Duodenal mucosa (tissue), 2 donors: Measurements from ENCODE around the gene DPAGT1.
"Not testable (repeated sequence)": the region's sequence is repeated elsewhere in the genome, so short reads cannot be mapped to it uniquely, and the experiment has no call there.

ENCODE experiments used
- H3K27ac ChIP-seq: one replicate; pipeline ENCODE4 v1.7.0; 2013; ENCODE audit warnings: low read depth, low read length
- H3K27me3 ChIP-seq, 2 donors: one replicate each; pipeline ENCODE4 v1.7.0; 2013; ENCODE audit warnings: low read length in 2 of 2, control low read depth in 1 of 2; ENCODE audit not compliant: insufficient read depth in 2 of 2, control insufficient read depth in 1 of 2
- H3K36me3 ChIP-seq, 2 donors: one replicate each; pipeline ENCODE4 v1.7.0; 2013; ENCODE audit warnings: low read length in 2 of 2, control low read depth in 1 of 2; ENCODE audit not compliant: insufficient read depth in 2 of 2, control insufficient read depth in 1 of 2
- H3K4me1 ChIP-seq, 2 donors: one replicate each; pipeline ENCODE4 v1.7.0; 2013; ENCODE audit warnings: low read length in 2 of 2, control low read depth in 1 of 2; ENCODE audit not compliant: insufficient read depth in 2 of 2, control insufficient read depth in 1 of 2
- H3K4me3 ChIP-seq, 2 donors: one replicate each; pipeline ENCODE4 v1.7.0; 2013; ENCODE audit warnings: low read length in 2 of 2, low read depth in 1 of 2
- H3K9ac ChIP-seq, 2 donors: one replicate each; pipeline ENCODE4 v1.7.0; 2013; ENCODE audit warnings: low read length in 2 of 2, low read depth in 1 of 2
- H3K9me3 ChIP-seq, 2 donors: one replicate each; pipeline ENCODE4 v1.7.0; 2013; ENCODE audit warnings: low read length in 2 of 2, control low read depth in 1 of 2; ENCODE audit not compliant: control insufficient read depth in 1 of 2

DPAGT1 gene

GRCh38 chr11:119061256-119061655 lies 40.4 kb downstream of the DPAGT1 start:
- H3K27me3 ChIP-seq = no peaks in the 10 kb centered on the region
- H3K36me3 ChIP-seq = no peaks in the 10 kb centered on the region
- H3K4me1 ChIP-seq = peaks cover 6 to 10% of the 10 kb centered on the region in 2 donors
- no peak overlapping the region for H3K27ac ChIP-seq
- no peak overlapping the region for H3K9ac ChIP-seq
- H3K9me3 ChIP-seq = no peaks in the 10 kb centered on the region
- H3K4me3 ChIP-seq = no peak overlapping the region

DNA sequence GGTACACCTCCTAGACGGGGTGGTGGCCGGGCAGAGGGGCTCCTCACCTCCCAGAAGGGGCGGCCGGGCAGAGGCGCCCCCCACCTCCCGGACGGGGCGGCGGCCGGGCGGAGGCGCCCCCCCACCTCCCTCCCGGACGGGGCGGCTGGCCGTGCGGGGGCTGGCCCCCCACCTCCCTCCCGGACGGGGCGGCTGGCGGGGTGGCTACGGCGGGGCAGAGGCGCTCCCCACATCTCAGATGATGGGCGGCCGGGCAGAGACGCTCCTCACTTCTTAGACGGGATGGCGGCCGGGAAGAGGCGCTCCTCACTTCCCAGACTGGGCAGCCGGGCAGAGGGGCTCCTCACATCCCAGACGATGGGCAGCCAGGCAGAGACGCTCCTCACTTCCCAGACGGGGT lies 42.5 kb downstream of the DPAGT1 start:
- H3K9ac ChIP-seq, H3K4me3 ChIP-seq, H3K9me3 ChIP-seq, H3K27me3 ChIP-seq, H3K27ac ChIP-seq: not testable (repeated sequence)
- peaks cover 19 to 22% of the 10 kb centered on the region in 2 donors for H3K4me1 ChIP-seq
- peaks cover 12 to 13% of the 10 kb centered on the region in 2 donors for H3K36me3 ChIP-seq

DNA sequence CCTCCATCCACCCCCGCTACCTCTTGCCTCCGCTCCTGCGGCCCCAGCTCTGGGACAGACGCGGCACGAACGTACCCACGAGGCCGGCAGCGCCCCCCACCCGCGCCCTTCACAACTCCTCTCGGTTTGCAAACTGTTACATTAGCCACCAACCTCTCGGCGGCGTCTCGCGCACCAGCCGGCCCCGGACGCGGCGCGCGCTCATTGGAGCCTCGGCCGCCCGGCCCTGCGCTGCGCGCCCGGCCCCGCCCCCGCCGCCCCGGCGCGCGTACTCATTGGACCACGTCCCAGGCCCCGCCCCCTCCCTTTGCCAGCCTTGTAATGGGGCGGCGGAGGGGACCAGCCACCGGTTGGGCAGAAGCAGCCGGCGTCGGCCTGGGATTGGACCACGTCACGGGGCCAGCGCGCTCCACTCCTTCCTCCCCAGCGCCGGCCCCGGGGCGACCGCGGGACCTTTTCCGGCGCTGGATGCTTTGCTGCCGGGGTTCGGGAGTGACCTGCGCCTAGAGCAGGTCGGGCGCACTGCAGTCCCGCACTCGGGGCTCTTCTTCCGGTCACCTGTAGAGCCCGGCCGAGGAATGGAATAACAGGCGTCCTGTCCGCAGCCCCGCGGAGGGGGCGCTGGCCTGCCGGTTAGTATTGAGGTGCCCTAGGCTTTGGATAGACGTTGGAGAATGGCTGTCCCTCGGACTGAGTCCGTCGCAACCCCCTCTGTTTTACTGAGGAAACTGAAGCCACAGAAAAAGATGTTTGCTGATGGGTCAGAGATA lies 44.5 kb downstream of the DPAGT1 start, which contains the start of gene HYOU1:
Gene HYOU1, minus strand, starts transcription at position 206 of the 770 bp plus-strand sequence. CDS start 1,045 bp downstream, outside the sequence.
- peaks cover 30 to 33% of the 10 kb centered on the region in 2 donors for H3K36me3 ChIP-seq
- peak within 1 kb of the TSS; percentile 73 for H3K27ac ChIP-seq
- H3K9me3 ChIP-seq = no peaks in the 10 kb centered on the region
- no peaks in the 10 kb centered on the region for H3K27me3 ChIP-seq
- peak within 1 kb of the TSS; percentile 71 to 75 for H3K9ac ChIP-seq
- H3K4me1 ChIP-seq = peaks cover 19 to 22% of the 10 kb centered on the region in 2 donors
- peak within 1 kb of the TSS; percentile 84 to 94 for H3K4me3 ChIP-seq

- H3K27ac ChIP-seq = peak overlapping the region; percentile 73
- peaks cover 19 to 22% of the 10 kb centered on the region in 2 donors for H3K4me1 ChIP-seq
- peak overlapping the region; percentile 75 to 84 for H3K4me3 ChIP-seq
- H3K27me3 ChIP-seq = no peaks in the 10 kb centered on the region
- peak overlapping the region; percentile 67 to 75 for H3K9ac ChIP-seq
- H3K36me3 ChIP-seq = peaks cover 37 to 40% of the 10 kb centered on the region in 2 donors
- H3K9me3 ChIP-seq = no peaks in the 10 kb centered on the region
Measured at GRCh38 chr11:119056421-119056999, 45.1 kb downstream of the DPAGT1 start.

DNA sequence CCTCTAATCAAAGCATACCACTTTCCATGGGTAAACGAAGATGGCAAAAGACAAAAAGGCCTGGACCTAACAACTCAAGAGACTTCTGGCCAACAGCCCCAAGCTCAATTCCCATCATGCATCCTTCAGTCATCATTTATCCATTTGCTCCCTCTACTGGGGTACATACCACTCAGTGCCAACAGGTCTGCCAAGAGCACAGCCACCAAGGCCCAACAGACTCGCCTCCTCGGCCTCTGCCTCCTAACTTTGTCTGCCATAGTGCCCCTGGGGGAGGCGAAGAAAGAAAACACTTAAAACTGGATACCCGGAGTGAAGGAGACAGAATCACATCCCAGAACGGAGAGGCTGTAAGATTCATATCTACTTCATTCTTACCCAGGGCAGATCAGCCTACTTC lies 45.8 kb downstream of the DPAGT1 start:
- Histone ChIP-seq H3K4me1 (peaks cover 19 to 22% of the 10 kb centered on the region in 2 donors), H3K36me3 (peaks cover 40 to 46% of the 10 kb centered on the region in 2 donors), H3K4me3 (peak overlapping the region; percentile 75 to 84), H3K9me3 (no peaks in the 10 kb centered on the region), H3K27ac (no peak overlapping the region), H3K27me3 (no peaks in the 10 kb centered on the region), H3K9ac (peak overlapping the region; percentile 67 to 75)

GRCh38 chr11:119054418-119054817 lies 47.2 kb downstream of the DPAGT1 start:
- Histone ChIP-seq H3K9me3 (no peaks in the 10 kb centered on the region), H3K27me3 (no peaks in the 10 kb centered on the region), H3K4me3 (no peak overlapping the region), H3K9ac (no peak overlapping the region), H3K27ac (no peak overlapping the region), H3K4me1 (peaks cover 19 to 22% of the 10 kb centered on the region in 2 donors), H3K36me3 (peaks cover 44 to 59% of the 10 kb centered on the region in 2 donors)

DNA sequence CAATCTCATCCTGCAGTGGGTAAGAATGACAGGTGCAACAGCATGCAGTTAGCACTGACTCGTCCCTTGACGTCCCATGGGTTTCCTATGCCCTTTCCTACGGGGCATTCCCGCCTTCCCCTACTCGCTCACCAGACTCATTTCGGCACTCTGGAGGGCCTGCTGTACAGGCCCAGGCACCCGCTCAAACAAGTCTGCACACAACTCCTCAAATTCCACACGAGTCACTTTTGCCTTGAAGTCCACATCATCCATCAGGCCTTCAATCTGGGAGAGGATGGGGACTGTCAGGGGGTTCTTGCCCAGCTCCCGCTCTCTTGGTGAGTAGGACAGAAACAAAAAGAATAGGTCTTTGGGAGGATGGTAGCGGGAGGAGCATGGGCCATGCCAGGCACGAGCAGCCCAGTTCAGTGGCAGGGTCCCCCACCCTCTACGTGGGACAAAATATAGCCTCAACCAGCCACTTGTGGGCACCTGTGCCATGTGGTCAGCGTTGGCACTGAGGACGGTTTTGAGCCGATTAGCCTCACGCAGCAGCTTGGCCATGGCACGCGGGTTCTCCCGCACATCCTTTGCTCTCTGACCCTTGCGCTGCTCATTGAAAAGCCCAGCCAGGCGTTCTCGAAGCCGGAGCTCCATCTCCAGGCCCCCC lies 49.4 kb downstream of the DPAGT1 start:
- H3K9ac ChIP-seq = no peak overlapping the region
- no peak overlapping the region for H3K4me3 ChIP-seq
- H3K27me3 ChIP-seq = no peaks in the 10 kb centered on the region
- H3K36me3 ChIP-seq = peaks cover 62 to 81% of the 10 kb centered on the region in 2 donors
- peaks cover 15 to 16% of the 10 kb centered on the region in 2 donors for H3K4me1 ChIP-seq
- no peak overlapping the region for H3K27ac ChIP-seq
- H3K9me3 ChIP-seq = no peaks in the 10 kb centered on the region

- H3K36me3 ChIP-seq = peaks cover 66 to 88% of the 10 kb centered on the region in 2 donors
- H3K27ac ChIP-seq = no peak overlapping the region
- H3K9ac ChIP-seq = no peak overlapping the region
- H3K4me1 ChIP-seq = peaks cover 15 to 16% of the 10 kb centered on the region in 2 donors
- no peak overlapping the region for H3K4me3 ChIP-seq
- no peaks in the 10 kb centered on the region for H3K9me3 ChIP-seq
- H3K27me3 ChIP-seq = no peaks in the 10 kb centered on the region
Measured at GRCh38 chr11:119051440-119052162, 50.1 kb downstream of the DPAGT1 start.

- Histone ChIP-seq H3K9ac (no peak overlapping the region), H3K27me3 (no peaks in the 10 kb centered on the region), H3K27ac (no peak overlapping the region), H3K36me3 (peaks cover 63 to 98% of the 10 kb centered on the region in 2 donors), H3K4me3 (no peak overlapping the region), H3K9me3 (no peaks in the 10 kb centered on the region), H3K4me1 (no peaks in the 10 kb centered on the region)
Measured at GRCh38 chr11:119049081-119049480, 52.6 kb downstream of the DPAGT1 start.
